Natural killer cell treated with Interleukin-12 subunit alpha and Interleukin-12 subunit beta and Interleukin-15 and Interleukin-18, amount 100 ng/mL, for 72 hours (primary cell): ENCODE results near the gene TTC34. TPM values are rescaled to one million over a fixed set of nuclear protein-coding genes. Genes with fewer than 3 reads are reported as not detected.
A peak's percentile ranks its signal among the peaks of the same experiment; 100 is the strongest.

ENCODE experiments used
- ATAC-seq, 2 donors: fragments of 150-1000 bp; cut with Tn5 transposase in 1 of 2; sonication (Bioruptor Pico), chemical (Tn5 transposase) in 1 of 2; 2 replicates each; pipeline ENCODE4 v1.10.0; 2021
- DNase-seq: peaks from one replicate; pipeline ENCODE4 v3.0.0; 2022; ENCODE audit warnings: low spot score
- H3K27ac Mint-ChIP-seq, 2 donors: 1 replicate in 1 of 2; 2 replicates in 1 of 2; pipeline ENCODE4 v1.8.0; 2022; ENCODE audit warnings: mixed read lengths in 2 of 2, mild to moderate bottlenecking in 1 of 2, moderate library complexity in 1 of 2
- H3K27me3 Mint-ChIP-seq, 2 donors: 1 replicate in 1 of 2; 2 replicates in 1 of 2; pipeline ENCODE4 v1.8.0; 2022; ENCODE audit warnings: mixed read lengths in 2 of 2
- H3K36me3 Mint-ChIP-seq: one replicate; pipeline ENCODE4 v1.8.0; 2022; ENCODE audit warnings: mixed read lengths
- H3K4me1 Mint-ChIP-seq, 2 donors: 1 replicate in 1 of 2; 2 replicates in 1 of 2; pipeline ENCODE4 v1.8.0; 2022; ENCODE audit warnings: low read depth in 2 of 2, mixed read lengths in 2 of 2, mild to moderate bottlenecking in 1 of 2
- H3K4me3 Mint-ChIP-seq: one replicate; pipeline ENCODE4 v1.8.0; 2022; ENCODE audit warnings: mixed read lengths
- H3K9me3 Mint-ChIP-seq: 2 replicates; pipeline ENCODE4 v1.8.0; 2022; ENCODE audit warnings: mixed read lengths
- total RNA-seq, 2 donors: library from RNA; stranded (reverse); gene quantifications; one replicate each; pipeline ENCODE4 v1.2.3, GENCODE V29; 2022

The TTC34 gene
- total RNA-seq, 2 donors from 2014 or later: 0.40 to 0.56 TPM

DNA sequence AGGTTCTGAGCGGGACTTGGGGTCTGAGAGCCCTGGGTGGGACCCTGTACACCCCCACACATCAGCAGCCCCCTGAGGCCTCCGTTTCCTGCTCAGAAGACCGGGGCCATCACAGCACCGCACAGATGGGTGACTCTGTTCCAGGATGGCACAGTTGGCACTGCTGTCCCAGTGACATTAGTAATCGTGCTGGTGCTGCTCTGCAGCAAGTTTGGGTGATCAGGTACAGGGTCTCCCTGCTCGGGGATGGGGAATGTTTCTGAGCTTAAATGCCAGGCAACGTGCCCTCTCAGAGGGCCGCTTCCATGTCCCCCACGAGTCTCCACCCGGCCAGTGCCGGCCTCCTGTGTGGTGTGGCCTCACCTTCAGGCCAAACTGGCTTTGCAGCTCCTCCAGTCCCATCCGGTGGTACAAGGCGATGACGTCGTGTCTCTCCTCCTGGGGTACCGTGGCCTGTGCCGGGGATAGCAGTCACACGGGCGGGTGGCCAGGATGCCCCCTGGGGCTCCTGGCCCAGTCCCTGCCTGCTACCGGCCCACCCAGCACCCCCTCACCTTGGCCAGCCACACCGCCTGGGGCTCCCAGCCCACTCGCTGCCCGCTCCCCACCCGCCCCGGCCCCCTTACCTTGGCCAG, 197.9 kb downstream of the TTC34 start:
- H3K27me3 Mint-ChIP-seq: peaks cover 0 to 7% of the 10 kb centered on the region in 2 donors
- H3K36me3 Mint-ChIP-seq: no peaks in the 10 kb centered on the region
- no peak overlapping the region for H3K4me3 Mint-ChIP-seq
- no peaks in the 10 kb centered on the region for H3K9me3 Mint-ChIP-seq
- ATAC-seq (no peak), DNase-seq (peak; percentile 61)
- H3K27ac Mint-ChIP-seq: no peak overlapping the region
- no peaks in the 10 kb centered on the region for H3K4me1 Mint-ChIP-seq

DNA sequence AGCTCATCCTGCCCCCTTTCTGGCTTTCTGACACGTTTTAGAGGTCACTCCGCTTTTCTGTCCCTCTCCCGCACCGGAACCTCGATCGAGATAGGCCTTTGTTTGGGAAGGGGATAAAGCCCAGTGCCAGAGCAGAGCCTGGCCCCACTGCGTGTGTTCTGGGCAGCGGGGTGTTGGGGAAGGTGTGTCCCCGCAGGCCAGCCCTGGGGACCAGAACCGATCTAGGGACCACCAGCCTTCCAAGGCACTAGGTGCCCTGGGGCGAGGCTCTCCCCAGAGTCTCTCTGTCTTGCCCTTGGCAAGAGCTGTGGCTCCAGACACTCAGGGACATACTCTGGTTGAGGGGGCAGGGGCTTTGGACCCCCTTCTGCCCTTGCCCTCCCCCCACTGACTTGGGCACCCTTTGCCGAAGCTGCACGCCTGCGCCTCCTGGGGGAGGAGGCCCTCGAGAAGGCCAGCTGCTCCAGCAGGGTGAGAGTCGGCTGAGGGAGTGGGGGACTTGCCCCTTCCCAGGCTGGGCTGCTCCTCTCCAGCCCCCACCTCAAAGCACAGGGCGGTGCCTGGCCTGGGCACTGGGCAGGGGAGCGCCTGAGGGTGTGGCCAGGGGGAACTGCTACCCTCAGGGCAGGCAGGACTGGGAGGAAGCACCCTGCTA, 198.5 kb downstream of the TTC34 start:
- DNase-seq (peak; percentile 54), ATAC-seq (peak in 1 of 2 donors; percentile 11)
- no peak overlapping the region for H3K4me3 Mint-ChIP-seq
- peaks cover 0 to under 1% of the 10 kb centered on the region in 2 donors for H3K4me1 Mint-ChIP-seq
- H3K36me3 Mint-ChIP-seq: no peaks in the 10 kb centered on the region
- no peak overlapping the region for H3K27ac Mint-ChIP-seq
- no peaks in the 10 kb centered on the region for H3K9me3 Mint-ChIP-seq
- peaks cover 0 to 7% of the 10 kb centered on the region in 2 donors for H3K27me3 Mint-ChIP-seq

DNA sequence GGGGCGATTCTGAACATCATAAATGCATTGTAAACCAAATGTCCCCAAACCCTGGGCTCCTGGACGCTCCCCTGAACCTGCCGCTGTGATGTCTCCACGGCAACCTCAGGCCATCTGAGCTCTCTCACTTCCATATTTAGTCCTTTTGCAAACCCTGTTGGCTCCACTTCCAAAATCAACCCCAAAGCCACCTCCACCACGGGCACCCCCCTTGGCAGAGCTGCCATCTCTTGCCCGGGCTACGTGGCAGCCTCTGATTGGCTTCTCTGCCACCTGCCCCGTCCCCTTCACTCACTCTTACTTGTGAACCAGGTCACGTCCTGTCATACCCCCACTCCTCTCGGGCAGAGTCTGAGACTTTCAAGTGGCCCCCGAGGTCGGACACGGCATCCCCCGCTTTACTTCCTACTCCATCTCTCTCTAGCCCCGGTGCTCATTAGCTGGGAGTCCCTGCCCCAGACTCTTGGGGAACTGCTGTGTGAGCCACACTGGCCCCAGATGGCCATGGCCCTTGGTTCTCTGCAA, 199.1 kb downstream of the TTC34 start:
- no peak for ATAC-seq
- Mint-ChIP-seq H3K9me3 (no peaks in the 10 kb centered on the region), H3K36me3 (no peaks in the 10 kb centered on the region), H3K27me3 (peaks cover 0 to 7% of the 10 kb centered on the region in 2 donors), H3K27ac (no peak overlapping the region), H3K4me3 (no peak overlapping the region), H3K4me1 (peaks cover 0 to 5% of the 10 kb centered on the region in 2 donors)
- peak; percentile 54 for DNase-seq

DNA sequence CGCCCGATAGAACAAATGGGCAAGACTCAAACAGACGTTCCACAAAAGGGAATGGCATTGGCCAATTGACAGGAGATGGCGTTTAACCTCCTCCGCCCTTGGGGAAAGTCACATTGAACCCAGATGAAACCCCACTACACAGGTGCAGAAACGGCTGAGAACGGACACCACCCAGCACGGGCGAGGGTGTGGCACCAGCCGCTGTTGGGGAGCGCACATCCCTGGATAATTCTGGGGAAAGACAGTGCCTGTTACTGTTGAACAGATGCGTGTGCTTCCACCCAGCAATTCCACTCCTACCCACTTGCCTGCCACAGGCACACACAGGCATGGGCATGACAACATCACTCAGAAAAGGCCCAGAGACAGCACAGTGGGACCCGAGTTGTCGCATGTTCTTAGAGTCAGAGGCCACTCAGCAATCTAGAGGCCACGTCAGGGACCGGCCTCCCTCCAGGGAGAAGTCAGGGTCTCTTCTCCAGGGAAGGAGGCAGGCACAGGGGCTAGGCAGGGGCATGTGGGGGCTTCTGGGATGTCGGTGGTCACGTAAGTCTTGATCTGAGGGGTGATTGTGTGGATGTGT, 199.7 kb downstream of the TTC34 start:
- no peak overlapping the region for H3K4me3 Mint-ChIP-seq
- H3K27me3 Mint-ChIP-seq: peaks cover 0 to 7% of the 10 kb centered on the region in 2 donors
- H3K36me3 Mint-ChIP-seq: no peaks in the 10 kb centered on the region
- no peaks in the 10 kb centered on the region for H3K9me3 Mint-ChIP-seq
- H3K4me1 Mint-ChIP-seq: peaks cover 0 to 6% of the 10 kb centered on the region in 2 donors
- DNase-seq (peak; percentile 35), ATAC-seq (no peak)
- H3K27ac Mint-ChIP-seq: no peak overlapping the region

DNA sequence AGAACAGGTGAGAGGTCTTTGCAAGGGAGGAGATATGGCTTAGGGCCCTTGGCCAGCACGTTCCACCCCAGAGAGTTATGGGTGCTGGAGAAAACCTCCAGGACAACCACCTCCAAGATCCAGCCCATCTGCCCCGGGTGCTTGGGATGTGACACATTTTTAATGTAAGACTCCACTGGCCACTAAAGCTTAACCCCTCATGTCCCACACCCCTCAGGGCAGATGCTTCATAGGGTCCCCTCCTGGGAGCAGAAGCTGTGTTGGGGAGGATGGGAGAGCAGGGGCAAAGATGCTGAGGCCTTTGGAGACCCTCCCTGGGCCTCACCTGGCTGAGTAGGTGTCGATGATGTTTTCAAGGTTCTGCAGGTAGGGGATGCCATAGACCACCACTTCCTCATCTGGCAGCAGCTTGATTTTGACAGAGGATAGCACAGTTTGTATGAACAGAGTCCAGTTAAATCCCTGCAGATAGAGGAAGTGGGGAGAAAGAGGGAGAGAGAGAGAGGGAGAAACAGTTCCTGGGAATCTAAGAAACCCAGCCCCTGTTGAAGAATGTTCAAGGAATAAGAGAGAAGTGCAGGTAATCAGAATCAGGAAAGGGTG, 203.1 kb downstream of the TTC34 start:
- no peak overlapping the region for H3K4me3 Mint-ChIP-seq
- H3K27ac Mint-ChIP-seq: no peak overlapping the region
- peaks cover 0 to 7% of the 10 kb centered on the region in 2 donors for H3K27me3 Mint-ChIP-seq
- no peaks in the 10 kb centered on the region for H3K36me3 Mint-ChIP-seq
- no peaks in the 10 kb centered on the region for H3K9me3 Mint-ChIP-seq
- DNase-seq: no peak
- ATAC-seq: no peak
- H3K4me1 Mint-ChIP-seq: peaks cover 0 to 6% of the 10 kb centered on the region in 2 donors

DNA sequence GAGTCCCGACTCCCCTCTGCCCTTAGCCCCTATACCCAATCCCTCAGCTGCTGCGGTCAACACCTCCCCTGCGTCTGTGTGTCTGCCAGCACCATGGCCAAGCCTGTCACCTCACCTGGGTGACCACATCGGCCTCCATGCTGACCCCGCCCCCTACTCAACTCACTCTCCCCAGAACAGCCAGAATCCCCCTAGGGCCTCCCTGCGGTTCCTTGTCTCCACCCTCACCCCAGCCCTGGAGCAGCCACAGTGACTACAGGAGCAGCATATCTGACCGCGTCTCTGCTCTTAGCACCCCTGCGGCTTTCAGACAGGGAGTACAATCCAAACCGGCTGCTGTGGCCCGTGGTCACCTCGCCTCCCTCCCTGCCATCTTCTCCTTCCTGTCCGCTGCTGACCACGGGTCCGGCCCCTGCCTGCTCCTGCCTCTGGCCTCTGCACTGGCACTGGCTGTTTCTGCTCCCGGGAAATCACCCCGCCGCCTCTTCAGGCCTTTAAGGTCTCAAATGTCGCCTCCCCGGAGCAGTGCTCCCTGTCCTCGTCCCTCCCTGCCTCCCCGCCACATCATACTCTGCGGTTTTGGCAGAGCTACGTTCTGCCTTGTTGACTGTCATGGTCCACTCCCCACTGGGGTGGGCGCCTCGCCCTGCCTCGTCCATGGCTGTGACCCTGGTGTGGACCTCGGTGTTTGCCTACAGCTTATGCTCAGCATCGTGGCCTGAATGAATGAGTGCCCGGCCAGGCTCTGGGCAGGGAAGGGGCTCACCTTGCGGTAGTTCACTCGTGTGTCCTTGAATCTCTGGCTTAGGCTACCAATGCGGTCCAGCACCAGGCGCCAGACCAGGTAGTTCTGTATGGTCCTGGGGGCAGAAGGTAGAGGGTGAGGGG, 203.8 kb downstream of the TTC34 start:
- DNase-seq: peak; percentile 54
- Mint-ChIP-seq H3K9me3 (no peaks in the 10 kb centered on the region), H3K4me3 (no peak overlapping the region), H3K4me1 (peaks cover 0 to 9% of the 10 kb centered on the region in 2 donors), H3K27me3 (peaks cover 0 to 7% of the 10 kb centered on the region in 2 donors), H3K27ac (no peak overlapping the region), H3K36me3 (no peaks in the 10 kb centered on the region)
- no peak for ATAC-seq

DNA sequence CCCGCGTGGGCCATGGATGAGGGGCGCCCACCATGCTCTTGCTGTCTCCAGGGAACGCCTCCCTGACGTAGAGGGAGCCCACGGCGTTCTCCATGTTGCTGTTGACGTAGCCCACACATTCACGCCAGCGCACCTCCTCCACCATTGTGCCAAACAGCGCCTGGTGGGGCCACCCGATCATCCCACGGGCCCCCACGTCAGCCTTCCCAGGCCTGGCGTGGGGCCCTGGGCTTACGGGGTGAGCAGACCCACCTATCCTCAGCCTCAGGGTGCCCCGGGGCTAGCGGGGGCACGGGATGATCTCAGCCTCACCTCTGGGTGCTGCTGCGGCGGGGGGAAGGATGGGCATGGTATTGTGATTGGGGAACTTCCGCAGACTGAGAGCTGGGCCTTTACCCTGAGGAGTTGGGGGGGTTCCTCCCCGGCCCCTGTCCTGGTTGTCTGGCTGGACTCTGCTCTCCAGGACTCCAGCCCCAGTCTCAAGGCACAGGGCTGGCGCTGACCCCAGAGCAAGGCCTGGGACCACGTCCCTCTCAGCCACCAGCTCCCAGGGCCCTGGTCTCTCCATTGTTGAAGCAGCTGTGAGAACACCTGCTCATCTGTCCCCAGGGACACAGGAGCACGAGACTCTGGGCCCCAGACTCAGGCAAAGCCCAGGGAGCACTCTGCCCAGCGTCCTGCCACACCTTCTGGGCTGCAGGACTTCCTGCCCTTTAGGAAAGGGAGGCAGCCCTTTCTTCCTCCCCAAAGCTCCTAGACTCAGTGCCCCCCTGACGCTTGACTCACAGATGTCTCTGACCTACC, 204.8 kb downstream of the TTC34 start:
- Mint-ChIP-seq H3K9me3 (no peaks in the 10 kb centered on the region), H3K36me3 (no peaks in the 10 kb centered on the region), H3K4me1 (peaks cover 0 to 10% of the 10 kb centered on the region in 2 donors), H3K4me3 (no peak overlapping the region), H3K27me3 (no peaks in the 10 kb centered on the region), H3K27ac (no peak overlapping the region)
- ATAC-seq (no peak), DNase-seq (peak; percentile 39)

DNA sequence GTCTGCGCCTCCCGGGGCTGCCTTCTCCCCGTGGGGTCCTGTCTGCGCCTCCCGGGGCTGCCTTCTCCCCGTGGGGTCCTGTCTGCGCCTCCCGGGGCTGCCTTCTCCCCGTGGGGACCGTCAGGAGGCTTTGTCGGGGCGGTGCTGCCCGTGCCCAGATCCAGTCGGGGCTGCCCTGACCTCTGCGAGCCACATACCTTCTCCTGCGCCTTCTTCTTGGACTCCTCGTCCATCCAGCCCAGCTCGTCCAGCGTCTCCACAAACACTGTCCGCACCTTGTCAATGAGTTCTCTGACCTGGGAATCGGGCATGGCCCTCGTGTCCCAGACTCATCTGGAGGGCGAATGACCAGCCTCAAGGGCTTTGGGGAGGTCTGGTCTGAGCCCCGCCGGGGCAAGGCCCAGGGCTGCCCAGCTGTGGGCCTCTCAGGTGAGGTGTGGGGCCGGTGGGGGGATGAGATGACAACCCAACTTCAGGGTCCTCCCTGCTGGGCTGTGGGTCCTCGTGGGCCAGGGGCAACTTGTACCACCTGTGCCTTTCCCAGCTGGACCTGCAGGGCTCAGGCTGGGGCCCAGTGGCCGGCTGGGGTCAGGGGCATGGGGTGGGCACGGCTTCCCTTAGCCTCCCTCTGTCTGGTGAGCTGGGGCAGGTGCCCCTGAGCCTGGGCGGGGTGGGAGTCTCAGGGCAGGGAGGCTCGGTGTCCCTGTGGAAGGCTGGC, 205.5 kb downstream of the TTC34 start:
- no peaks in the 10 kb centered on the region for H3K36me3 Mint-ChIP-seq
- H3K27me3 Mint-ChIP-seq: no peaks in the 10 kb centered on the region
- H3K27ac Mint-ChIP-seq: no peak overlapping the region
- DNase-seq: peak; percentile 54
- ATAC-seq: no peak
- H3K4me1 Mint-ChIP-seq: peaks cover 0 to 10% of the 10 kb centered on the region in 2 donors
- no peak overlapping the region for H3K4me3 Mint-ChIP-seq
- no peaks in the 10 kb centered on the region for H3K9me3 Mint-ChIP-seq

DNA sequence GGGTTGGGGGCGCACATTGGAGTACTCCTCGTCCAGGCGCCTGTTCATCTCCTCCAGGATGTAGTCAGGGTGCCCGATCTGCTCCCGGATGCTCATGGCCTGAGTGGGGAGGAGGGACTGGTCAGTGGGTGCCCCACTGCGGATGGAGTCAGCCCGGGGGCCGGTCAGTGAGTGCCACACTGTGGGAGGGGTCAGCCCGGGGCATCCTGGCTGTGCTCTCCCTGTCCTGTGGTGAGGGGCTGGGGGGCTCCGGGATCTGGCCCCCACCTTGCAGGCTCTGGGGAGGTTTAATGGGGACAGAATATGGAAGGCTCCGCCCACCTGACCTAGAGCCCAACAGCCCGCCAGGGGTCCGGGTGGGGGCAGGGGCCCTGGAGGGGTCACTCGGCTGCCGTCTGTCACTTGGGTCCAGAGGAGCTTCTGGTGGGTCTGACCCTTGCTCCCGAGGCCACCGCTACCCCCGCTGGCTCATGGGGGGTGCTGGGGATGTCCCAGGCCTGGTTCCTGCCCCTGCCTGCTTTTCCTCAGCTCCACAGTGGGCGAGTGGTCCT, 206.2 kb downstream of the TTC34 start:
- DNase-seq: peak; percentile 59
- no peaks in the 10 kb centered on the region for H3K36me3 Mint-ChIP-seq
- peaks cover 0 to 10% of the 10 kb centered on the region in 2 donors for H3K4me1 Mint-ChIP-seq
- H3K27ac Mint-ChIP-seq: no peak overlapping the region
- H3K4me3 Mint-ChIP-seq: no peak overlapping the region
- no peaks in the 10 kb centered on the region for H3K9me3 Mint-ChIP-seq
- no peaks in the 10 kb centered on the region for H3K27me3 Mint-ChIP-seq
- no peak for ATAC-seq

DNA sequence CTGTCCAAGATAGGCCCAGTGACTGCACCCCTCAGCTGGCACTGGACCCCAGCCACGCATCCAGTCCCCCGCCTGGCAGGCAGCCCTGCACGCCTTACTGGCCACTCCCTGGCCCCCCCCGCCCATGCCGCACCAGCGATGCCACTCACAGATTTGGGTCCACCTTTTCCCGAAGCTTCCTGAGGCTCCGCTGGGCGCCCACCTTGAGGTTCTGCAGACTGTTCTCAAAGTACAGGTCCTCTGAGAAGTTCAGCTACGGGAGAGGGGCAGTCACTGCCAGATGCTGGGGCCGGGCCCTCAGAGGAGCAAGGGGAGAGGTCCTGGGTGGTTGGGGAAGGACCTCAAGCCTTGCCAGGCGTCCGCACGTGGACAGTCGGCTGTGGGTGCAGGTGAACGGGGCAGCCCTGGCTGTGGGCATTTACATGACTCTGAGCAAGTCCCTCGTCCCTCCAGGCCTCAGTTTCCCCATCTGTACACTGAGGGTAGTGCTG, 206.8 kb downstream of the TTC34 start:
- peaks cover 0 to 10% of the 10 kb centered on the region in 2 donors for H3K4me1 Mint-ChIP-seq

DNA sequence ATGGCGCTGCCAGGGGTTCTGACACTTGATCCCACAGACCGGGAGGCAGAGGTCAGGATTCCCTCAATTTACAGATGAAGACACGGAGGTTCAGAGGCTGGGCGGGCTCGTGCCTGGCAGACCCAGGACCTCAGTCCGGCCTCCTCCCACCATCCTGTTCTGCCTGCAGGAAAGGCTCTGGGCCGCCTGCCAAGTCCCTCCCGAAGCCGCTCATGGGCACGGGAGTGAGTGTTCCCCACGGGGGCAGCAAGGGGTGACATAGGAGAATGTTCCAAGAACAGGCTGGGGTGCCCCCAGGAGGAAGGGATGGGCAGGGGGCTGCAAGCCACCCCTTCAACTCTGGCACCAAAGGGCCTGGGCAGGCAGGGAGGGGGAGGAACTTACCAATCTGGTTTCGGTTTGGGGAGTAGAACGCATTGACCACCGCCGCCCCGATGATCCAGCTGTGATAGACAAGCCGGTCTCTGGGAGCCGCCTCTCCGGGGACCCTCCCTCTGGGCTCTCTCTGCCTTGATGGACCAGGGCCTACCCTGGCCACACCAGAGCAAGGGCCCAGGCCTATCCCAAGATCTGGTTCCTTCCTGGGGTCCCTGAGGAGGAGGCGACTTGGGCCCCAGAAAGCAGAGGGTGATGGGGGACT, 207.4 kb downstream of the TTC34 start:
- H3K27ac Mint-ChIP-seq: no peak overlapping the region
- peak; percentile 57 for DNase-seq
- H3K27me3 Mint-ChIP-seq: no peaks in the 10 kb centered on the region
- no peaks in the 10 kb centered on the region for H3K9me3 Mint-ChIP-seq
- H3K36me3 Mint-ChIP-seq: no peaks in the 10 kb centered on the region
- no peak for ATAC-seq
- no peak overlapping the region for H3K4me3 Mint-ChIP-seq
- peaks cover 0 to 10% of the 10 kb centered on the region in 2 donors for H3K4me1 Mint-ChIP-seq

More for the DNA sequence above, 206.8 kb downstream of the TTC34 start:
- Mint-ChIP-seq H3K4me3 (no peak overlapping the region), H3K27me3 (no peaks in the 10 kb centered on the region), H3K27ac (no peak overlapping the region), H3K9me3 (no peaks in the 10 kb centered on the region), H3K36me3 (no peaks in the 10 kb centered on the region)
- ATAC-seq (no peak), DNase-seq (peak; percentile 53)
